SK-N-SH treated with all-trans-retinoic acid at 6 μM for 48 hours (cell line): ENCODE measurements around the gene RTP3.

Experiments used
- ARNTL ChIP-seq: fragments of 450-650 bp; formaldehyde crosslinking; IDR thresholded peaks from 2 replicates; pipeline ENCODE4 v1.5.0; 2020; ENCODE audit warnings: low read depth, mild to moderate bottlenecking, moderate library complexity, borderline replicate concordance
- BACH2 ChIP-seq: fragments of 250-450 bp; sonication (Bioruptor Pico); IDR thresholded peaks from 2 replicates; pipeline ENCODE4 v1.9.0; 2021; ENCODE audit warnings: mild to moderate bottlenecking, borderline replicate concordance
- OSR1 ChIP-seq: fragments of 250-450 bp; sonication (Bioruptor Pico); IDR thresholded peaks from 2 replicates; pipeline ENCODE4 v1.8.0; 2022; ENCODE audit warnings: moderate library complexity, mild to moderate bottlenecking, inconsistent platforms
- SNAI2 ChIP-seq: fragments of 250-450 bp; sonication (Bioruptor Pico); IDR thresholded peaks from 2 replicates; pipeline ENCODE4 v1.5.0; 2020; ENCODE audit warnings: mild to moderate bottlenecking, moderate library complexity
- TCF4 ChIP-seq: fragments of 250-450 bp; sonication (Bioruptor Pico); IDR thresholded peaks from 2 replicates; pipeline ENCODE4 v1.8.0; 2021; ENCODE audit warnings: mild to moderate bottlenecking, moderate library complexity, borderline replicate concordance
- ZC3H10 ChIP-seq: fragments of 250-450 bp; sonication (Bioruptor Pico); IDR thresholded peaks from 2 replicates; pipeline ENCODE4 v1.5.1; 2021; ENCODE audit warnings: mild to moderate bottlenecking, moderate library complexity
- ZFP3 ChIP-seq: fragments of 250-450 bp; sonication (Bioruptor Pico); IDR thresholded peaks from 2 replicates; pipeline ENCODE4 v1.5.0; 2020; ENCODE audit warnings: mild to moderate bottlenecking, moderate library complexity
- ZNF565 ChIP-seq: fragments of 450-650 bp; formaldehyde crosslinking; conservative IDR thresholded peaks from 2 replicates; pipeline ENCODE4 v1.5.0; 2020; ENCODE audit warnings: low read depth, mild to moderate bottlenecking, moderate library complexity
- ZNF70 ChIP-seq: fragments of 450-650 bp; formaldehyde crosslinking; IDR thresholded peaks from 2 replicates; pipeline ENCODE4 v1.5.0; 2020; ENCODE audit warnings: mild to moderate bottlenecking, moderate library complexity
- ZNF8 ChIP-seq: fragments of 450-650 bp; formaldehyde crosslinking; IDR thresholded peaks from 2 replicates; pipeline ENCODE4 v1.5.0; 2020; ENCODE audit warnings: mild to moderate bottlenecking, moderate library complexity
- TF ChIP-seq, protein P1 (sequence below): fragments of 250-450 bp; sonication (Bioruptor Pico); IDR thresholded peaks from 2 replicates; pipeline ENCODE4 v1.5.1; 2020; ENCODE audit warnings: low read depth, mild to moderate bottlenecking, moderate library complexity
- TF ChIP-seq, protein P2 (sequence below): fragments of 250-450 bp; sonication (Bioruptor Pico); IDR thresholded peaks from 2 replicates; pipeline ENCODE4 v1.8.0; 2020; ENCODE audit warnings: mild to moderate bottlenecking, moderate library complexity, borderline replicate concordance
- TF ChIP-seq, protein P3 (sequence below): fragments of 250-450 bp; sonication (Bioruptor Pico); IDR thresholded peaks from 2 replicates; pipeline ENCODE4 v1.5.0; 2020; ENCODE audit warnings: mild to moderate bottlenecking, moderate library complexity
- TF ChIP-seq, protein P4 (sequence below): fragments of 250-450 bp; sonication (Bioruptor Pico); IDR thresholded peaks from 2 replicates; pipeline ENCODE4 v1.5.1; 2021; ENCODE audit warnings: mild to moderate bottlenecking, moderate library complexity

DNA sequence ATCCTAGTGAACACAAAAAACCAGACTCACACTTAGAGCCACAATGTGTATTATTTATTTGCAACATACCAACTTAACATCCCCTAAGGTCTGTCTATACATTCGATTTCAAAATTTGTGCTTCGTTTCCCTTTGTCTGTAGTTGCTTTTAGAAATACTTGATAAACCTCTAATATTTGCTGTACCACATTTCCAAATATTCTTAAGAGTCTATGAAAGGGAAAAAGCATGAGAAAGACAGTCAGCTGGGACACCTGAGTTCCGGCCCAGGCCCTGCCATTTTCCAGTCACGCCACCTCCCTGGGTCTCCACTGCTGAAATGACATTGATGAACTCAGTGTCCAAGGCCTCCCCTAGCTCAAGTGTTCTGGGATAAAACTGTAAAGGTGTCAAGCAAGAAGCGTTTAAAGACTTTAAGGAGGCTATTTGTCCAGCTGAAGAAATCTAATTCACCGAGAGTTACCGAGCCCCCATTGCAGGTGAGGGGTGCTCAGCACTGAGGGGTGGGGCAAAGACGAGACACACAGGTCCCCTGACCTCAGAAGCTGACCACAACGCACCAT, 41.7 kb downstream of the RTP3 start:
- TF ChIP-seq ZNF70 (CRISPR knock-in tag) = no peak
- TF ChIP-seq SNAI2 (CRISPR knock-in tag) = no peak
- TF ChIP-seq, protein P1, sequence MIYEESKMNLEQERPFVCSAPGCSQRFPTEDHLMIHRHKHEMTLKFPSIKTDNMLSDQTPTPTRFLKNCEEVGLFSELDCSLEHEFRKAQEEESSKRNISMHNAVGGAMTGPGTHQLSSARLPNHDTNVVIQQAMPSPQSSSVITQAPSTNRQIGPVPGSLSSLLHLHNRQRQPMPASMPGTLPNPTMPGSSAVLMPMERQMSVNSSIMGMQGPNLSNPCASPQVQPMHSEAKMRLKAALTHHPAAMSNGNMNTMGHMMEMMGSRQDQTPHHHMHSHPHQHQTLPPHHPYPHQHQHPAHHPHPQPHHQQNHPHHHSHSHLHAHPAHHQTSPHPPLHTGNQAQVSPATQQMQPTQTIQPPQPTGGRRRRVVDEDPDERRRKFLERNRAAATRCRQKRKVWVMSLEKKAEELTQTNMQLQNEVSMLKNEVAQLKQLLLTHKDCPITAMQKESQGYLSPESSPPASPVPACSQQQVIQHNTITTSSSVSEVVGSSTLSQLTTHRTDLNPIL (CRISPR knock-in tag) = no peak
- TF ChIP-seq ZNF8 (CRISPR knock-in tag) = no peak
- TF ChIP-seq BACH2 (CRISPR knock-in tag) = no peak
- TF ChIP-seq ARNTL (CRISPR knock-in tag) = no peak
- no peak for TF ChIP-seq ZNF565 (CRISPR knock-in tag)
- no peak for TF ChIP-seq ZFP3 (CRISPR knock-in tag)
- TF ChIP-seq ZC3H10 (CRISPR knock-in tag) = no peak
- TF ChIP-seq, protein P2, sequence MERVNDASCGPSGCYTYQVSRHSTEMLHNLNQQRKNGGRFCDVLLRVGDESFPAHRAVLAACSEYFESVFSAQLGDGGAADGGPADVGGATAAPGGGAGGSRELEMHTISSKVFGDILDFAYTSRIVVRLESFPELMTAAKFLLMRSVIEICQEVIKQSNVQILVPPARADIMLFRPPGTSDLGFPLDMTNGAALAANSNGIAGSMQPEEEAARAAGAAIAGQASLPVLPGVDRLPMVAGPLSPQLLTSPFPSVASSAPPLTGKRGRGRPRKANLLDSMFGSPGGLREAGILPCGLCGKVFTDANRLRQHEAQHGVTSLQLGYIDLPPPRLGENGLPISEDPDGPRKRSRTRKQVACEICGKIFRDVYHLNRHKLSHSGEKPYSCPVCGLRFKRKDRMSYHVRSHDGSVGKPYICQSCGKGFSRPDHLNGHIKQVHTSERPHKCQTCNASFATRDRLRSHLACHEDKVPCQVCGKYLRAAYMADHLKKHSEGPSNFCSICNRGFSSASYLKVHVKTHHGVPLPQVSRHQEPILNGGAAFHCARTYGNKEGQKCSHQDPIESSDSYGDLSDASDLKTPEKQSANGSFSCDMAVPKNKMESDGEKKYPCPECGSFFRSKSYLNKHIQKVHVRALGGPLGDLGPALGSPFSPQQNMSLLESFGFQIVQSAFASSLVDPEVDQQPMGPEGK = no peak
- TF ChIP-seq TCF4 (CRISPR knock-in tag) = no peak
- TF ChIP-seq, protein P3, sequence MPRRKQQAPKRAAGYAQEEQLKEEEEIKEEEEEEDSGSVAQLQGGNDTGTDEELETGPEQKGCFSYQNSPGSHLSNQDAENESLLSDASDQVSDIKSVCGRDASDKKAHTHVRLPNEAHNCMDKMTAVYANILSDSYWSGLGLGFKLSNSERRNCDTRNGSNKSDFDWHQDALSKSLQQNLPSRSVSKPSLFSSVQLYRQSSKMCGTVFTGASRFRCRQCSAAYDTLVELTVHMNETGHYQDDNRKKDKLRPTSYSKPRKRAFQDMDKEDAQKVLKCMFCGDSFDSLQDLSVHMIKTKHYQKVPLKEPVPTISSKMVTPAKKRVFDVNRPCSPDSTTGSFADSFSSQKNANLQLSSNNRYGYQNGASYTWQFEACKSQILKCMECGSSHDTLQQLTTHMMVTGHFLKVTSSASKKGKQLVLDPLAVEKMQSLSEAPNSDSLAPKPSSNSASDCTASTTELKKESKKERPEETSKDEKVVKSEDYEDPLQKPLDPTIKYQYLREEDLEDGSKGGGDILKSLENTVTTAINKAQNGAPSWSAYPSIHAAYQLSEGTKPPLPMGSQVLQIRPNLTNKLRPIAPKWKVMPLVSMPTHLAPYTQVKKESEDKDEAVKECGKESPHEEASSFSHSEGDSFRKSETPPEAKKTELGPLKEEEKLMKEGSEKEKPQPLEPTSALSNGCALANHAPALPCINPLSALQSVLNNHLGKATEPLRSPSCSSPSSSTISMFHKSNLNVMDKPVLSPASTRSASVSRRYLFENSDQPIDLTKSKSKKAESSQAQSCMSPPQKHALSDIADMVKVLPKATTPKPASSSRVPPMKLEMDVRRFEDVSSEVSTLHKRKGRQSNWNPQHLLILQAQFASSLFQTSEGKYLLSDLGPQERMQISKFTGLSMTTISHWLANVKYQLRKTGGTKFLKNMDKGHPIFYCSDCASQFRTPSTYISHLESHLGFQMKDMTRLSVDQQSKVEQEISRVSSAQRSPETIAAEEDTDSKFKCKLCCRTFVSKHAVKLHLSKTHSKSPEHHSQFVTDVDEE (CRISPR knock-in tag) = no peak
- no peak for TF ChIP-seq OSR1
- TF ChIP-seq, protein P4, sequence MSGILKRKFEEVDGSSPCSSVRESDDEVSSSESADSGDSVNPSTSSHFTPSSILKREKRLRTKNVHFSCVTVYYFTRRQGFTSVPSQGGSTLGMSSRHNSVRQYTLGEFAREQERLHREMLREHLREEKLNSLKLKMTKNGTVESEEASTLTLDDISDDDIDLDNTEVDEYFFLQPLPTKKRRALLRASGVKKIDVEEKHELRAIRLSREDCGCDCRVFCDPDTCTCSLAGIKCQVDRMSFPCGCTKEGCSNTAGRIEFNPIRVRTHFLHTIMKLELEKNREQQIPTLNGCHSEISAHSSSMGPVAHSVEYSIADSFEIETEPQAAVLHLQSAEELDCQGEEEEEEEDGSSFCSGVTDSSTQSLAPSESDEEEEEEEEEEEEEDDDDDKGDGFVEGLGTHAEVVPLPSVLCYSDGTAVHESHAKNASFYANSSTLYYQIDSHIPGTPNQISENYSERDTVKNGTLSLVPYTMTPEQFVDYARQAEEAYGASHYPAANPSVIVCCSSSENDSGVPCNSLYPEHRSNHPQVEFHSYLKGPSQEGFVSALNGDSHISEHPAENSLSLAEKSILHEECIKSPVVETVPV (CRISPR knock-in tag) = no peak
